OCI-LY3 (cell line): Measurements from ENCODE around the gene SIK3.

ENCODE experiments used
- H2AFZ ChIP-seq: fragments of 200-600, 300-600 bp; shearing (Covaris generic); 2 replicates; pipeline ENCODE4 v1.6.0; 2014; ENCODE audit warnings: antibody characterized with exemption, low read depth, low read length
- H3K27ac ChIP-seq: fragments of 200-600, 300-600 bp; sonication (generic); 2 replicates; pipeline ENCODE4 v1.5.1; 2014; ENCODE audit warnings: mild to moderate bottlenecking, low read length, moderate library complexity, mixed read lengths
- H3K27me3 ChIP-seq: fragments of 200-600, 300-600 bp; sonication (generic); 2 replicates; pipeline ENCODE4 v1.6.1; 2014; ENCODE audit warnings: low read depth, low read length, mixed read lengths
- H3K36me3 ChIP-seq: fragments of 200-600, 300-600 bp; sonication (generic); replicated peaks from 2 replicates; pipeline ENCODE3; 2014; ENCODE audit warnings: low read depth, low read length, mixed read lengths
- H3K4me1 ChIP-seq: fragments of 300-600, 200-600 bp; sonication (generic); 2 replicates; pipeline ENCODE4 v1.6.1; 2014; ENCODE audit warnings: low read length, mixed read lengths
- H3K4me2 ChIP-seq: fragments of 200-600, 300-600 bp; sonication (generic); 2 replicates; pipeline ENCODE4 v1.6.1; 2014; ENCODE audit warnings: low read length, mixed read lengths
- H3K4me3 ChIP-seq: fragments of 300-600, 200-600 bp; sonication (generic); 2 replicates; pipeline ENCODE4 v1.5.1; 2014; ENCODE audit warnings: antibody characterized with exemption, mild to moderate bottlenecking, low read length, moderate library complexity
- H3K79me2 ChIP-seq: fragments of 300-600, 200-600 bp; shearing (Covaris generic); 2 replicates; pipeline ENCODE4 v1.6.1; 2014; ENCODE audit warnings: mild to moderate bottlenecking, low read length, mixed read lengths
- H3K9ac ChIP-seq: fragments of 300-600, 200-600 bp; shearing (Covaris generic); 2 replicates; pipeline ENCODE4 v1.6.0; 2014; ENCODE audit warnings: mild to moderate bottlenecking, low read length, moderate library complexity
- H3K9me3 ChIP-seq: fragments of 200-600, 300-600 bp; shearing (Covaris generic); 2 replicates; pipeline ENCODE4 v1.6.1; 2014; ENCODE audit warnings: low read length, mixed read lengths; ENCODE audit not compliant: insufficient read depth
- H4K20me1 ChIP-seq: fragments of 200-600, 300-600 bp; sonication (generic); 2 replicates; pipeline ENCODE4 v1.6.1; 2016; ENCODE audit warnings: low read length, mixed read lengths; ENCODE audit not compliant: insufficient read depth
- CTCF ChIP-seq: fragments of 200-600, 300-600 bp; sonication (generic); IDR thresholded peaks from 2 replicates; pipeline ENCODE4 v1.5.1; 2014; ENCODE audit warnings: antibody characterized with exemption, low read length, low read depth
- EZH2phosphoT487 ChIP-seq: fragments of 200-600 bp; shearing (Covaris generic); IDR thresholded peaks from 2 replicates; pipeline ENCODE4 v1.6.1; 2018; ENCODE audit warnings: antibody characterized with exemption, mixed run types, low read depth

Gene SIK3

GRCh38 chr11:116964269-116964668, 134.0 kb downstream of the SIK3 start:
- peaks cover 20% of the 10 kb centered on the region for H3K79me2 ChIP-seq
- TF ChIP-seq CTCF (no peak), EZH2phosphoT487 (no peak)

GRCh38 chr11:116963813-116964212, 134.4 kb downstream of the SIK3 start:
- H3K9me3 ChIP-seq: no peaks in the 10 kb centered on the region
- H3K9ac ChIP-seq: no peak overlapping the region
- H3K79me2 ChIP-seq: peaks cover 20% of the 10 kb centered on the region
- peaks cover 5% of the 10 kb centered on the region for H3K4me1 ChIP-seq
- no peak overlapping the region for H3K27ac ChIP-seq
- no peak for TF ChIP-seq EZH2phosphoT487
- no peak for TF ChIP-seq CTCF
- H4K20me1 ChIP-seq: peaks cover 25% of the 10 kb centered on the region
- no peaks in the 10 kb centered on the region for H3K27me3 ChIP-seq
- no peak overlapping the region for H3K4me3 ChIP-seq
- no peaks in the 10 kb centered on the region for H3K36me3 ChIP-seq
- no peak overlapping the region for H3K4me2 ChIP-seq
- no peak overlapping the region for H2AFZ ChIP-seq

More at GRCh38 chr11:116964269-116964668, 134.0 kb downstream of the SIK3 start:
- Histone ChIP-seq H3K36me3 (no peaks in the 10 kb centered on the region), H2AFZ (no peak overlapping the region), H3K27ac (no peak overlapping the region), H4K20me1 (peaks cover 21% of the 10 kb centered on the region), H3K9me3 (no peaks in the 10 kb centered on the region), H3K4me3 (no peak overlapping the region), H3K27me3 (no peaks in the 10 kb centered on the region), H3K4me2 (no peak overlapping the region), H3K4me1 (peaks cover 5% of the 10 kb centered on the region), H3K9ac (no peak overlapping the region)

- Histone ChIP-seq H3K27me3 (no peaks in the 10 kb centered on the region), H3K36me3 (no peaks in the 10 kb centered on the region), H3K9me3 (no peaks in the 10 kb centered on the region), H3K27ac (no peak overlapping the region), H3K79me2 (peaks cover 22% of the 10 kb centered on the region), H3K4me1 (peaks cover 5% of the 10 kb centered on the region), H3K4me2 (no peak overlapping the region), H2AFZ (no peak overlapping the region), H3K9ac (no peak overlapping the region), H4K20me1 (peaks cover 20% of the 10 kb centered on the region), H3K4me3 (no peak overlapping the region)
- TF ChIP-seq EZH2phosphoT487 (no peak), CTCF (no peak)
These were observed 136.1 kb downstream of the SIK3 start for GRCh38 chr11:116962108-116962507.

- H3K27me3 ChIP-seq: no peaks in the 10 kb centered on the region
- H3K4me2 ChIP-seq: no peak overlapping the region
- no peak overlapping the region for H2AFZ ChIP-seq
- H3K27ac ChIP-seq: no peak overlapping the region
- H3K9ac ChIP-seq: no peak overlapping the region
- peaks cover 2% of the 10 kb centered on the region for H3K36me3 ChIP-seq
- TF ChIP-seq EZH2phosphoT487: no peak
- no peak for TF ChIP-seq CTCF
- H3K4me3 ChIP-seq: no peak overlapping the region
- peaks cover 20% of the 10 kb centered on the region for H4K20me1 ChIP-seq
- H3K4me1 ChIP-seq: peaks cover 5% of the 10 kb centered on the region
- H3K79me2 ChIP-seq: peaks cover 22% of the 10 kb centered on the region
- H3K9me3 ChIP-seq: no peaks in the 10 kb centered on the region
These were observed 137.3 kb downstream of the SIK3 start for GRCh38 chr11:116960930-116961329.
